ENCODE results near the gene TMEM117.

The TMEM117 gene

DNA sequence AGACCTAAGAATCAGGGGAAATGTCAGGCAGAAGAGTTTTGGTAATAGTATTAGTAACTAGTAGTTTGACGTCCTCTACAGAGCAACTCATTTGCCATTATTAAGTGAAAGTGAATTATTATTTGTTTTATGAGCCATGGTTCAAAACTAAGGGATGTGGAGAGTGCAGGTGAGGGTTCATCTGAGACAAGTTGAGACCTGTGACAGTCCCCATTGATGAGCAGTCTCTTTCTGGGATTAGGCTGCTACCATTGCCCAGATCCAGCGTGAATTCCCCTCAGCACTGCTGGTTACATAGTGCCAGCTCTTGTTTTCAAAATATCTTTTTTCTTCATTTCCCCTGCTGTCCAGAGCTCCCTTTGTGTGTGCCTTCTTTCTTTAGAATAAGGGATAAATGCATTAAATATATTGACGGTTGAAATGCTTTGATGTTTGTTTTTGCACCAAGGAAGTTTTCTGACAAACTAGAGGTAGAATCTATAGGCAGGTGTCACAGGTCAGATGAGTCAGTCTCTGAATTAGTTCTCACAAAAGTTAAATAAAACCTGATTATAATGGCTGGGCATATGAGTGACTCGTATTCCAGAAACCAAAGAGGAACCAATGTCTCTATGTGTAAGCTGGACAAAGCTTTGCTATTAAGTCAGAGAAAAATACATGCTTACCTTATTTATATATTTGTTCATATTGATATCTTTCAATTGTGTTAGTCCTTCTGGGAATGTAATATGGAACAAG, 381.4 kb downstream of the TMEM117 start:
- H3F3A ChIP-seq (ENCODE audit: control insufficient read depth, insufficient read depth), result no peaks in the 10 kb centered on the region
- H4K20me1 ChIP-seq (ENCODE audit: control insufficient read depth, insufficient read depth, low read depth, low read length), result no peaks in the 10 kb centered on the region
- no peaks in the 10 kb centered on the region for H3K27me3 ChIP-seq (ENCODE audit: control insufficient read depth, low read length)
- H3K27ac ChIP-seq (ENCODE audit: low read depth, low read length), result no peak overlapping the region
- no peaks in the 10 kb centered on the region for H3K79me2 ChIP-seq (ENCODE audit: control insufficient read depth, low read length)
- H3K4me2 ChIP-seq (ENCODE audit: low read length), result no peak overlapping the region
- H3K36me3 ChIP-seq (ENCODE audit: control insufficient read depth, low read length), result no peaks in the 10 kb centered on the region
- no peaks in the 10 kb centered on the region for H3K4me1 ChIP-seq (ENCODE audit: control insufficient read depth, low read length)
- H3K4me3 ChIP-seq (ENCODE audit: low read length), result no peak overlapping the region
- TF ChIP-seq EZH2phosphoT487 (IDR thresholded peaks at IDR 0.05; ENCODE audit: borderline replicate concordance, low read length), result no peak
- TF ChIP-seq, protein P1, sequence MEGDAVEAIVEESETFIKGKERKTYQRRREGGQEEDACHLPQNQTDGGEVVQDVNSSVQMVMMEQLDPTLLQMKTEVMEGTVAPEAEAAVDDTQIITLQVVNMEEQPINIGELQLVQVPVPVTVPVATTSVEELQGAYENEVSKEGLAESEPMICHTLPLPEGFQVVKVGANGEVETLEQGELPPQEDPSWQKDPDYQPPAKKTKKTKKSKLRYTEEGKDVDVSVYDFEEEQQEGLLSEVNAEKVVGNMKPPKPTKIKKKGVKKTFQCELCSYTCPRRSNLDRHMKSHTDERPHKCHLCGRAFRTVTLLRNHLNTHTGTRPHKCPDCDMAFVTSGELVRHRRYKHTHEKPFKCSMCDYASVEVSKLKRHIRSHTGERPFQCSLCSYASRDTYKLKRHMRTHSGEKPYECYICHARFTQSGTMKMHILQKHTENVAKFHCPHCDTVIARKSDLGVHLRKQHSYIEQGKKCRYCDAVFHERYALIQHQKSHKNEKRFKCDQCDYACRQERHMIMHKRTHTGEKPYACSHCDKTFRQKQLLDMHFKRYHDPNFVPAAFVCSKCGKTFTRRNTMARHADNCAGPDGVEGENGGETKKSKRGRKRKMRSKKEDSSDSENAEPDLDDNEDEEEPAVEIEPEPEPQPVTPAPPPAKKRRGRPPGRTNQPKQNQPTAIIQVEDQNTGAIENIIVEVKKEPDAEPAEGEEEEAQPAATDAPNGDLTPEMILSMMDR (IDR thresholded peaks at IDR 0.05; ENCODE audit: low read depth, low read length, poor library complexity, severe bottlenecking), result no peak
- H3K9me2 ChIP-seq (replicated peaks; ENCODE audit: control insufficient read depth, low read length), result no peaks in the 10 kb centered on the region
- no peaks in the 10 kb centered on the region for H3K9me3 ChIP-seq (ENCODE audit: control insufficient read depth, insufficient read depth, low read length)

DNA sequence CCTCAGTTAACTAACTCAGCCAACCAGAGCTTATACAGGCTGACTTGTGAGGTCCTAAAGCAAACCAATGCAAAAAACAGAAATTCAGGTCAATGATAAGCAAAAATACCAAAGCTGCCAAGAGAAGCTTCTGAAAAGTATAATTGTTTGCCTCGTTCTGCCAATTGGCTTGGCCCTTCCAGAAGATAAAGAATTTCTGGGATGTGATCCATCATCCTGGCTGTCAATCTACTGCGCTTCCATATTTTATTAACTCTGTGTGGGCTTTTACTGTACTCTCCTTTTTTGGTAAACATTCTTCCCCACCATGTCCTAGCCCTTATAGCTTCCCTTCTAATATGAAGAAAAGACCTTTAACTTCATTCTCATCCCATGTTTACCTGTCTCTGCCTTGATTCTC, 387.9 kb downstream of the TMEM117 start:
- Histone ChIP-seq H4K20me1 (ENCODE audit: control insufficient read depth, insufficient read depth, low read depth, low read length) (no peaks in the 10 kb centered on the region), H3K9me2 (replicated peaks; ENCODE audit: control insufficient read depth, low read length) (no peaks in the 10 kb centered on the region), H3K4me1 (ENCODE audit: control insufficient read depth, low read length) (no peaks in the 10 kb centered on the region), H3K36me3 (ENCODE audit: control insufficient read depth, low read length) (no peaks in the 10 kb centered on the region), H3K4me2 (ENCODE audit: low read length) (no peak overlapping the region), H3K79me2 (ENCODE audit: control insufficient read depth, low read length) (no peaks in the 10 kb centered on the region), H3K9me3 (ENCODE audit: control insufficient read depth, insufficient read depth, low read length) (no peaks in the 10 kb centered on the region), H3K27ac (ENCODE audit: low read depth, low read length) (no peak overlapping the region), H3K4me3 (ENCODE audit: low read length) (no peak overlapping the region), H3F3A (ENCODE audit: control insufficient read depth, insufficient read depth) (no peaks in the 10 kb centered on the region), H3K27me3 (ENCODE audit: control insufficient read depth, low read length) (no peaks in the 10 kb centered on the region)
- TF ChIP-seq EZH2phosphoT487 (IDR thresholded peaks at IDR 0.05; ENCODE audit: borderline replicate concordance, low read length), result no peak
- TF ChIP-seq, protein P1 (IDR thresholded peaks at IDR 0.05; ENCODE audit: low read depth, low read length, poor library complexity, severe bottlenecking), result no peak

DNA sequence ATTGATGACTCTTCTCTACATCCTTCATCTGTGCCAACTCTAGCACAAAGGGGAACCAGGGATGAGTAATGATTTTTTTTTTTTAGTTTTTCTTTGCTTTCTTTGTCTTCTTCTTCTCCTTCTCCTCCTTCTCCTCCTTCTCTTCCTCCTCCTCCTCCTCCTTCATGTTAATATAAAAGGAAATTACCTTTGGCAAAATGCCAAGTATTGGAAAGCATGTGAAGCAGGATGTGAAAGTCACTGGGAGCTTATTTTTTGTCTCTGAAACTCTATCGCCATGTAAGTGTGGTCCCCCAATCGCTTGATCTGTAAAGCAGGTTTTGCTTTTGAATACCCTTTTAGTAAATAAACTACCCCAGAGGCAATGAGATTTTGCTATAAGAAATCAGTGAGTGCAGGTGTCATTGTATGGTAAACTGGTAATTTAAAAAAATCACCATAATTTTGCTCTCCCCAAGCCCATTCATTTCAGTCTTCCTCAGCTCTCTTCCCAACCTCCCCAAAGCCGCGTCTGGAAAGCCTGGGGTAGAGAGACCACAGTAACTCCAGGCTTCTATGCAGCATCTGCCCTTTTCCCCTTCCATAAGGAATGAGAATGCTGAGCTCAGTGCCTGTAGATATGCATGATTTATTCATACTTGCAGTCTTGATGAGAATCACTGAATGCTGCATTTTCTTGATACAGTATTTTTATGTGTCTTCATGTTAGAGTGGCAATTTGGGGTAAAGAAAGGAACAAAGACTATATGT, 388.7 kb downstream of the TMEM117 start:
- Histone ChIP-seq H3K9me2 (replicated peaks; ENCODE audit: control insufficient read depth, low read length) (no peaks in the 10 kb centered on the region), H3F3A (ENCODE audit: control insufficient read depth, insufficient read depth) (no peaks in the 10 kb centered on the region), H3K4me2 (ENCODE audit: low read length) (no peak overlapping the region), H3K79me2 (ENCODE audit: control insufficient read depth, low read length) (no peaks in the 10 kb centered on the region), H4K20me1 (ENCODE audit: control insufficient read depth, insufficient read depth, low read depth, low read length) (no peaks in the 10 kb centered on the region), H3K4me1 (ENCODE audit: control insufficient read depth, low read length) (no peaks in the 10 kb centered on the region), H3K27me3 (ENCODE audit: control insufficient read depth, low read length) (no peaks in the 10 kb centered on the region), H3K36me3 (ENCODE audit: control insufficient read depth, low read length) (no peaks in the 10 kb centered on the region), H3K4me3 (ENCODE audit: low read length) (no peak overlapping the region), H3K27ac (ENCODE audit: low read depth, low read length) (no peak overlapping the region), H3K9me3 (ENCODE audit: control insufficient read depth, insufficient read depth, low read length) (no peaks in the 10 kb centered on the region)
- no peak for TF ChIP-seq EZH2phosphoT487 (IDR thresholded peaks at IDR 0.05; ENCODE audit: borderline replicate concordance, low read length)
- TF ChIP-seq, protein P1 (IDR thresholded peaks at IDR 0.05; ENCODE audit: low read depth, low read length, poor library complexity, severe bottlenecking), result no peak
